Esophagus muscularis mucosa (tissue), 4 donors: Measurements from ENCODE around the gene MEX3A.
"Not testable (repeated sequence)": the region's sequence is repeated elsewhere in the genome, so short reads cannot be mapped to it uniquely, and the experiment has no call there.

Experiments used
- CTCF ChIP-seq, 3 experiments: fragments of 200-600 bp in 2 of 3; fragments of 450-650 bp in 1 of 3; sonication (generic) in 2 of 3; IDR thresholded peaks; one replicate each; pipeline ENCODE4 v1.5.1; 2017 to 2019; ENCODE audit warnings: antibody characterized with exemption in 3 of 3, mild to moderate bottlenecking in 2 of 3, moderate library complexity in 1 of 3
- EP300 ChIP-seq: sonication (generic); formaldehyde crosslinking; IDR thresholded peaks from one replicate; pipeline ENCODE4 v1.6.1; 2017; ENCODE audit warnings: antibody characterized with exemption
- POLR2A ChIP-seq: fragments of 450-650 bp; IDR thresholded peaks from one replicate; pipeline ENCODE4 v1.6.1; 2017; ENCODE audit warnings: antibody characterized with exemption, moderate library complexity, mild to moderate bottlenecking, low read depth
- POLR2AphosphoS5 ChIP-seq, 2 donors: sonication (generic); formaldehyde crosslinking; IDR thresholded peaks; one replicate each; pipeline ENCODE4 v1.6.1; 2017; ENCODE audit warnings: antibody characterized with exemption in 2 of 2

- not testable (repeated sequence) for TF ChIP-seq POLR2A; CTCF (IDR thresholded peaks at IDR 0.05); POLR2AphosphoS5 (IDR thresholded peaks at IDR 0.05); EP300
Measured at GRCh38 chr1:156125544-156125943, 43.3 kb upstream of the MEX3A start.
